Measurements from ENCODE around the gene SNORC. TPM values are rescaled to one million over a fixed set of nuclear protein-coding genes. Genes with fewer than 3 reads are reported as not detected.
"Not testable (repeated sequence)": the region's sequence is repeated elsewhere in the genome, so short reads cannot be mapped to it uniquely, and the experiment has no call there.

Gene SNORC
- total RNA-seq, 2 donors from 2014 or later: 35.0 to 38.2 TPM

DNA sequence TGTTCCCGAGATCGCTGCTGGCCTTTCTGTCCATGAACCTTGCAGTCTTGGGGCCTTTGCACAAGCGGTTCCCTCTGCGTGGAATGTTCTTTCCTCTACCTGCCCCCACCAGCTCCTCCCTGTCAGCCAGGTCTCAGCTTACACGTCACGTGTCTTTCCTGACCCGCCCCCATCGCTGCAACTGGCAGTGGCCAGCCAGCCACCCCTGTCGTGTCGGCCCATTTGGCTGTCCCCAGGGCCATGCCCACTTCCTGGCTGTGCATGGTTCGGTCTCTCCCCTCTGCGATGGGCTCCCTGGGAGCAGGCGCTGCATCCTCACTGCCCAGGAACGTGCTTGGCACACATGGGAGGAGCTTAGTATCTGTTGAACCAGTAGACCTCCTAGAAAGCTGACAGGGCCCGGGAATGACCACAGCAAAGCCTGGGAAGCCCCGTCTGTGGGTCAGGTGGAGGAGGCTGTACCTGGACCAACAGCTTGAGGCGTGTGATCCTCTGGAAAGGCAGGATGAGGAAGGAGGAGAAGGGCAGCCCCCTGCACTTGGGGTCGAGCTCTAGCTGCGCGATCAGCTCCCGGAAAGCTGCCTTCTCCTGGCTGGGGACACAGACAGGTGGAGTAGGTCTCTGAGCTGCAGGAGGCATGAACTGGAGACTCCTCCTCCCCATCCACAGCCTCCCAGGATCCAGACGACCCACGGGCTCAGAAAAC lies 21.0 kb downstream of the SNORC start:
- DNase-seq (no peak), ATAC-seq (no peak)
- intact Hi-C loops (cut with DNase I, micrococcal nuclease): no loop called here

DNA sequence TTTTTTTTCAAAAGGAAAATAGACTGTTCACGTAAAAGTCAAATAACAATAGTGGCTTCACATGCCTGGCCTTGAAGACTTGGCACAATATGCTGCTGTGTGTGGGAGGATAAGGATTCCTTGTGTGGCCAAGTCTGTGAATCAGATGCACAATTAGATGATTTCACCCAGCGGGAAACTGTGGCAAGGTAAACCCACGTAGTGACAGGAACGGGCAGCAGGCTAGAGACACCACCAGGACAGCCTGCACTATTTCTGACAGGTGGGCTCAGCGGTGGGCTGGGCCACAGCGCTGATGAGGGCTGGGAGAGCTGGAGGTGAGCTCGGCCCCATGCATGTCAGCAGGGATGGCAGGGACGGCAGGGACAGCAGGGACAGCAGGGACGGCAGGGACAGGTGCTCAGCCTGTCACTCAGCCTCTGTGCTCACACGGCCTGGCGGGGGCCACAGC lies 21.6 kb downstream of the SNORC start:
- intact Hi-C loops (cut with DNase I, micrococcal nuclease): no loop called here
- DNase-seq: no peak
- no peak for ATAC-seq

DNA sequence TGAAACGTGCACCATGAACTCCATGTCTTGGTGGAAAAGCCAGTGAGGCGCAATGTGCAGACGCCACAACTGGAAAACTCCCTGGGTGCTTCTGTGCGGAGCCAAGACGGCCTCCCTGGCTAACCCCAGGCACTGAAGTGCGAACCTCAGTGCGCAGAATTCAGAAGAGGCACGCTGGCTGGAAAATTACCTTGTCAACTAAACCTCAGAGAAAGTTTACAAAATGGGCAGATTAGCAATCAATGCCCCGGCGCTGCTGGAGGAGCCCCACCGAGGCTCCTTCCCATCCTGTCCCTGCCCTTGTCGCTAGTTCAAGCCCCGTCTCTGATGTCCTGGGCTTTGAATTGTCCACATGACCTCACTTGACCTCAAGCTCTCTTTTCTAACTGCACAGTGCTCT lies 22.2 kb downstream of the SNORC start:
- intact Hi-C loops (cut with DNase I, micrococcal nuclease): no loop called here
- DNase-seq (no peak), ATAC-seq (no peak)

DNA sequence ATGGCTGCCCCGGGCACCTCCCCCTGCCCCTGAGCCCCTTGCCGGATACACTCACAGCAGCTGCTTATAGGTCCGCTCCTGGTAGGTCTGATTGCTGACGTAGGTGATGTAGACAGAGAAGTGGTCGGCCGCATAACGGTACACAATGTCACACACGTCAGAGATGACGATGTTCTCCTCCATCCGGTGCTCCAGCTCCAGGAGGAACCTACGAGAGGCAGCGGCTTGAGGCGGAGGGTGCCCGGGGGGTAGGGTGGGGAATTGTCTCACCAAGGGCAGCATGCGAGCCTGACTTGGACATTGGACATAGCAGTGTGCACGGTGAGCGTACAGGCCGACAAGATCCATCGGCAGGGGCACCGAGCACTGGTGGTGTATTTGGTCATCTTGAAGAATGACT lies 22.8 kb downstream of the SNORC start:
- intact Hi-C loops (cut with DNase I, micrococcal nuclease): no loop called here
- DNase-seq (no peak), ATAC-seq (no peak)

DNA sequence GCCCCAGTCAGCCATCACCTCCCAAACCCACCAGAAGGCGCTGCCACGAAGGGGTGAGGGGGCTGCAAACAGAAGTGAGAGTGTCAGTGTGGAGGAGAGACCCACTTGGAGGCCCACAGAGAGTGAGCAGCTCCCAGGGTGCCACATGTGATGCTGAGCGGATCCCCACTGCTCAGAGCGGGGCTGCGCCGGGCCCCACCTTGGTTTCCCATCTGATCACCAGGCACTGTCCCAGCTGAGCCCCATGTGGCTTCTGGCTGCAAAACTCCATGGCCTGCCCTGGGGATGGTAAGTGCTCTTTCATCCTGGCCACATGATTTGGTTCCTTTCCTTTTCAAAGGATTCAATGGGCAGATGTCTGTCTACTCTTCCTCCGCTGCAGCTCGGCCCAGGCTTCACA lies 23.8 kb downstream of the SNORC start:
- no peak for ATAC-seq
- intact Hi-C loops (cut with DNase I, micrococcal nuclease): no loop called here
- no peak for DNase-seq

DNA sequence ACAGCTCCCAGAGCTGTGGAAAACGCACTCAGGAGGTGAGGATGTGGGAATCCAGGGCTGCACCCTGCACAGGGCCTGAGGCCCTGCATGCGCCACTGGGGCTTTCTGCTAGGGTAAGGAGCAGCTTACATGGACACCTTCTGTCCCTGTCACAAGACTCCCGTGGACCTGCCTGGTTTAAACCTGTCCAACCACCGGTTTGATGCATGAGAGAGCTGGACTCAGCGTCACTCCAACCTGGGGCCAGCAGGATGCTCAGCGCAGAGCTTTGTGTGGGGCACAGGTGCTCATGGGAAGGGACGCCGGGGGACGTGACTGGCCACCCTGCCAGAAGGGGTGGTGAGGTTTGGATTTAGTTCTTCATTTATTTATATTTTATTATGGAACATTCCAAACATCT lies 24.2 kb downstream of the SNORC start:
- no peak for ATAC-seq
- DNase-seq: no peak
- intact Hi-C loops (cut with DNase I, micrococcal nuclease): no loop called here

DNA sequence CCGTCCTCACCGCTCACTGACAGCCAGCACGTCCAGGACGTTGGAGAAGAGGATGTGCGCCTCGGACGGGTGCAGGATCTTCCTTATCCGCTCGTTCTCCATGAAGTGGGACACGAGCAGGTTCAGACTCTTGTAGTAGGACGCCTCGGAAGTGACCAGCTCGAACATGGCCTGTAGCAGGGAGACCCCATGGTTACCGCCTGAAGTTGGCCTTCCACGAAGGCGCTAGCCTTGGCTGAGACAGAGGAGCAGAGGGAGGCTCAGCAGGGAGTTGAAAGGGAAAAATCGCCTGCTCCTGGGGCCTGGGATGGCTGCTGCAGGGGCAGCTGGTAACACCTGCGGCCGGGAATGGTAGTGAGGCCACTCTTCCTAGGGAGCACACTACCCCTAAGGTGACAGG lies 24.7 kb downstream of the SNORC start:
- no peak for DNase-seq

DNA sequence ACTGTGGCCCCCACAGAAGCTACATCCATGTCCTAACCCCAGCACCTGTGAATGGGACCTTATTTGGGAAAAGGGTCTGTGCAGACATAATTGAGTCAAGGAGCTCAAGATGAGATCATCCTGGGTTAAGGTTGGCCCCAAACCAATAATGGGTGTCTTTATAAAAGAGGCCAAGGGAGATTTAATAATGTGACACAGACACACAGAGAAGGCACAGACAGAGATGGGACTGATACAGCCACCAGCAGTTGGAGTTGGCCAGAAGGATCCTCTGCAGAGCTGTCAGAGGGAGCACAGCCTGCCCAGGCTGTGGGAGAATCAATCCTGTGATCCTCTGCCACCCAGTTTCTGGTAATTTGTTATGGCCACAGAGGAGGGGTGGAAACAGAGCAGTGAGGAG lies 26.0 kb downstream of the SNORC start:
- DNase-seq: no peak
- ATAC-seq: no peak

More for the DNA sequence above, 24.7 kb downstream of the SNORC start:
- no peak for ATAC-seq
- intact Hi-C loops (cut with DNase I, micrococcal nuclease): no loop called here

DNA sequence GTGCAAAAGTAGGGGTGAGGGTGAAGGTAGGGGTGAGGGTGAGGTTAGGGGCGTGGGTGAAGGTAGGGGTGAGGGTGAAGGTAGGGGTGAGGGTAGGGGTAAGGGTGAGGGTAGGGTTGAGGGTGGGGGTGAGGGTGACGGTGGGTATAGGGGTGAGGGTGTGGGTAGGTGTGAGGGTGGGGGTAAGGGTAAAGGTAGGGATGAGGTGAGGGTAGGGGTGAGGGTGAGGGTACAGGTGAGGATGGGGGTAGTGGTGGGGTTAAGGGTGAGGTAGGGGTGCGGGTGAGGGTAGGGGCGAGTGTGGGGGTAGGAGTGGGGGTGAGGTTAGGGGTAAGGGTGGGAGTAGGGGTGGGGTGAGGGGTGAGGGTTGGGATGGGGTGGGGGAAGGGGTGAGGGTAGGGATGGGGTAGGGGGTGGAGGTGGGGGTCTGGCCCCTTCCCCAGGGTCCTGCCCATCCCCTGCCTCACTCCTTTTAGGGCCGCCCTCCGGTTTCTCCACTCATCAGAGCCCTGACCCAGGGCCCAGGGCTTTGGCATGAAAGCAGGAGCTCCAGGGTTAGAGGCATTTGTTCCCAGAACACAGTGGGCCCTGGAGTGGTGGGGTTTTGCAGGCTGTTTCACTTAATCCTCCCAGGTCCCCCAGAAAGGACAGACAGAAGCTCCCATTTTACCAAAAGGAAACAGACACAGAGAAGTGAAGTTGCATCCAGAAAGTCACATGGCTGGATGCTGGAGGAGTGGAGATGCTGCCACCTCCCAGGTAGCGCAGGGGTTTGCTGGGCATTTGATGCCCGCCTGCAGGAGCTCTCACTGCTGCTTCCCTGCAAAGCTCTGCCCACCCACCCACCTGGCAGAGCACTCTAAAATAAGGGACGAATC lies 26.9 kb downstream of the SNORC start:
- intact Hi-C loops (cut with DNase I, micrococcal nuclease): no loop called here
- DNase-seq: no peak
- no peak for ATAC-seq

More for the DNA sequence above, 26.0 kb downstream of the SNORC start:
- intact Hi-C loops (cut with DNase I, micrococcal nuclease): no loop called here

DNA sequence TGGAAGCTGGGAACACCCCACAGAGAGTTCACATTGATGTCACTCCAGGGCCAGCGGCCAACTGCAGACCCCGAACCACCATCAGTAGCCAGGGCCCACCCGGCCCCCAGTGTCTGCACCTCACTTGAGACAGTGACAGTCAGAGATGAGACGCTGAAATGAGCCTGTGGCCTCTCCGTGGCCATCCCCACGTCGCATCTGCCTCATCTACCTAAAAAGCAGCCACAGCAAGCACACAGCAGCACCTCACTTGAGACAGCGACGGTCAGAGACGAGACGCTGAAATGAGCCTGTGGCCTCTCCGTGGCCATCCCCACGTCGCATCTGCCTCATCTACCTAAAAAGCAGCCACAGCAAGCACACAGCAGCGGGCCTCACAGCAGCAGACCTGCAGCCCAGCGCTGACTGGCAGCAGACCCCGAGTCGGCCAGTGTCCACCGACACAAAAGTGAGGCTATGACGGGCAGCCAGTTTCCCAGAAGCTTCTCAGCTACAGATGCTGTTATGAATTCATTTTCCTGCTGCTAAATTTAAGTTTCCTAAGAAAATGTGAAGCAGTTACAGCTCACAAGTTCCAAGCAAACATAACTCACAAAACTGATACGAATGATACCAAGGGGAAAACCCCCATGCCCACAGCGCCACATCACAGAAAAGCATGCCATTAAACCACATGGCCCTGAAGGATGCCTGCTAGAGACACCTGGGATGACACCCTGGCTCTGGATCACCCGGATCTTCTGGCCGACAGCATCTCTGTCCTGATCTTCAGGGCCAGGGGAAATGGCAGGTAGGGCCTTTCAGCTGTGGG lies 27.7 kb downstream of the SNORC start:
- intact Hi-C loops (cut with DNase I, micrococcal nuclease): no loop called here
- DNase-seq: no peak
- no peak for ATAC-seq

DNA sequence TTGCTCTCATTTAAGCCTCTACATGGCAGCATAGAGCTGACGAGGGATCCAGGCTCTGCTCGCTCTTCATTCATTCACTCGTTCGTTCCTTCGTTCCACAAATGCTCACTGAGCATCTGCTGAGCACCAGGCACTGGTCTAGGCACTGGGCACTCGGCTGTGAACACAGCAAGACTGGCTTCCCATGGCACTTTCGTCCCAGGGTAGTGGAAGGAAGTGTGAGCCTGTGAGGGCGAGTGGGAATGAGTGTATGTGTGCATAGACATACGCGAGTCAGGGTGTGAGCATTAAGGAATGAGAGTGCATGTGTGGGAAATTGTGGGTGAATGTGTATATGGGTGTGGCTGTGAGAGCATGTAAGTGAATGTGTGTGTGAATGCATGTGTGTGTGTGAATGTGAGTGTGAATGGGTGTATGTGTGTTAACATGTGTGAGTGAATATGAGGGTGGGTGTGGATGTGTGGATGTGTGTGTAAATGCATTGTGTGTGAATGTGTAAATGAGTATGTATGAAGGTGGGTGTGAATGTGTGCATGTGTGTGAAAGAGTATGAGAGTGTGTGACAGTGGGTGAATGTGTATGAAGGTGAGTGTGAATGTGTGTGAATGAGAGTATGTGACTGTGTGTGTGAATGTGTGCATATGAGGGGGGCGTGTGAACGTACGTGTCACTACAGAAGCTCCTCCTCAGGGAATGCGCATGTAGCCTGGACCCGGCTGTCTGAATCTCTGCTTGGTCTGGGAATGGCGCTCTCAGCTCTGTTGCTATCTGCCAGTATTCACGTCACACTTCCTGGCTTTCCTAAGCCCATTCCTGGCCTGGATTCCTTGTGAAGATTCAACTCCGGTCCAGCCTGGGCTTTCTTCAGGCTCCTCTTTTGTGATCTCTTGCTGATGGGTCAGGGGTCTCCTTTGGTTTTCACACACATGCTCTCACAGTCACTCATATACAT lies 28.8 kb downstream of the SNORC start:
- DNase-seq: no peak
- intact Hi-C loops (cut with DNase I, micrococcal nuclease): no loop called here
- ATAC-seq: no peak

DNA sequence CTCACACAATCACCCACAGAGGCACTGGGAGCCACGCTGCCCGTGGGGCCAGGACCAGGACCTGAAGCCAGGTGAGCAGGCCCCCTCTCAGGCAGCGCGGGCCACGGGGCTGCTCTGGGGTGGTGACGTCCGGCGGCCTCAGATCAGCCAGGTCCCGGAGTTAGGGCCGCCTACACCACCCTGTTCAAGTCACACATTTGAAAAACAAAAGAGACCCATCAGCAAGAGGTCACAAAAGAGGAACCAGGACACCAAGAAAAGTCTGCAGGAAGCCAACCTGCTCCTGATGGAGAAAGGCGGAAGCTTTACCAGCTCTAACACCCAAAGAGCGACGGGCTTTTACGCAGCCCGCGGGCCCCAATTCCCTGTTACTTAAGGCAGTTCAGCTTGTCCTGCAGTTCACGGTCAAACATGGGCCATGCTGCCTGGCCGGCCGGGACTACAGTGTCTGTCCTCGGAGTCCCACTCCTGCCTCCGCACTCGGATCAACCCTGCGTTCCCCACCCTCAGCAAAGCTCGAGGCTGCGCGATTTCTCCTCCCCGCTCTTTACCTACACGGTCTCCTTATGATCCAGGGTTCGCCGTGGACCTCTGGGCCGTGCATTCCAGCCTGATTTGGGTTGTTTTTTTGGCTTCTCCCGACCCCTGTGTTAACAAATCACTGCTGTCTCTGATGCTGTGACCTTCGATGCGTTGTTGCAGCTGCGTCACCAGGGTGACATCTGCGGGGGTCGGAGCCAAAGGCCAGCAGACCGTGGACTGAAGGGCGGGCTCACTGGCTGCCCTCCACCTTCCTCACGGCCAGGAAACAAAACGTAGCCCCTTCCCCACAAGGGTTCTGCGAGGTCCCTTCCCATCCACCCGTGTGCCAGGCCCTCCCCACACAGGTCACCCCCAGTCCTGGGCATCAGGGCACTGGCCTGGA lies 31.0 kb downstream of the SNORC start:
- ATAC-seq (no peak), DNase-seq (no peak)
- intact Hi-C loops (cut with DNase I, micrococcal nuclease): no loop called here

DNA sequence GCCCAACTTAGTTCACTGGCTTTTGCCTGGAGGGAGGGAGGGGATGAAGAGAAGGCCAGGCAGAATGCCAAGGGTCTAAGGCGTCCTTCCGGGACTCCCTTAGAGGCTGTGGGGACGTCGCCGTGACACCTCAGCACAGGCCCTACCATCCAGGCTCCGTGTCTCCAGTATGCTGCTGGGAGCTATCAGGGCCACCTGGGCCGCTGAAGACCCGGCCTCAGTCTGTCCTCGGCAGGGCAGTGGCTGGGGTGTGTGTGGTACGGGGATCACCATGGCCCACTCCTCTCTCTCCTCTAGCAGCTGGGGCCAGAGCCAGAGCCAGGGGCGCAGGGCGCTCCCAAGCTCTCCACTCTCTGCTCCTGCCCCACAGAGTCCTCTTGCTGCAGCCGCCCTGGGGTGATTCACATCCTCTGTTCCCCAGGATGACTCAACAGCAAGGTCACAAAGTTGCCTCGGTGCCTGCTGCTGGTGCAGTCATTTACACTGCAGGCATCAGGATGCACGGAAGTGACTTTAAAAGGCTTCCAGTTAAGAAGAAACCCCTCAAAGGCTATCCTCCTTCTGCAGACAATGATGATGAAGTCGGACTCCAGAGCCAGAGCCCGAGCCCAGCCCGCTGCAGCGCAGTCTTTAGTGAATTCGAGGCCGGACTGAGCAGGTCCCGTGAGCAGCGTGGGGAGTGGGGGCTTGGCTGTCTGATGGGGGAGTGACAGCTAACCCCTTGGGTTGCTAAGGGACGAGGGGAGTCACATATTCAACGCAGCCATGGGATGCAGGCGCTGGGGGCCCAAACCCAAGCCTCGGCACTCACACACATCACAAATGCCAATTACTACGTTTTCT lies 31.9 kb downstream of the SNORC start:
- DNase-seq (no peak), ATAC-seq (no peak)
- intact Hi-C loops (cut with DNase I, micrococcal nuclease): no loop called here

DNA sequence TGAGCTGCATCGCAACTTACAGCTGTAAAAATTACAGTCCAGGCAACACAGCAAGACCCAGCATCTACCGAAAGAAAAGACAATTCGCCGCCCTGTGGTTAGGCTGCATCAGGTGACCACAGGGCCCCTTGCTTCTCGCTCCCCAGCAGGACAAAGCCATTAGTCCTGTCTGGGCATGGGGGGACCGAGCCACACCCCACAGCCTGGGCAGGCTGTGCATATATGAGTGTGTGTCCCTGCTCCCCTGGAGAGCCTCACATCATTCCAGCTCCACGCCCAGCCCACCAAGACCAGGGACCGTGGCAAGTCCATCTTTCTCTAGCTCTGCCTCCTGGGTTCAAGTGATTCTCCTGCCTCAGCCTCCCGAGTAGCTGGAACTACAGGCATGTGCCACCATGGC lies 33.9 kb downstream of the SNORC start:
- intact Hi-C loops (cut with DNase I, micrococcal nuclease): no loop called here
- DNase-seq (no peak), ATAC-seq (no peak)

DNA sequence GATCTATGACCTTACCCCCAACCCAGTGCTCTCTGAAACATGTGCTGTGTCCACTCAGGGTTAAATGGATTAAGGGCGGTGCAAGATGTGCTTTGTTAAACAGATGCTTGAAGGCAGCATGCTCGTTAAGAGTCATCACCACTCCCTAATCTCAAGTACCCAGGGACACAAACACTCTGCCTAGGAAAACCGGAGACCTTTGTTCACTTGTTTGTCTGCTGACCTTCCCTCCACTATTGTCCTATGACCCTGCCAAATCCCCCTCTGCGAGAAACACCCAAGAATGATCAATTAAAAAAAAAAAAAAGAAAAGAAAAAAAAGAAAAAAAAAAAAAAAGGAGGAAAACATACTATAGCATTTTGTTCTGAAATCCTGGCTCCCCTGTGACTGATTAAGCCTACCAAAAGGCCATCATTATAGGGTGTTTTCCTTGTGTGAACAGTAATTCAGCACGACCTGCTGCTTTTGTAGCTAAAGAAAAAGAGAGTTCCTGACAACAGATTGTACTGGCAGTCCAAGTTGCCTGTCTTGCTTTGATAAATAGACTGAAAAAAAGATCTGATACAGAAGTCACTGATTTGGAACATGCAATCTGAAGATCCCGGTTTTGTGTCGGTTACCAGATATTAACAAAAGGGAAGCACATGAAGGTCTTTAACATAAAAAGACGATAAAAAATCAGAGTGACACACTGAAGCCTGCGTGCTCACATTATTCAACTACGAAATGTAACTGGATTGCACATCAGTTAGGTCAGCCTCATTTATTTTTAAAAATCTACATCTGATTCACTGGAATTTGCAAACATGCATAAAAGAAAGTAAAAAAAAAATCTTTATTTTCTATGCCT lies 37.0 kb downstream of the SNORC start:
- DNase-seq; ATAC-seq; intact Hi-C loops (cut with DNase I, micrococcal nuclease): not testable (repeated sequence)

DNA sequence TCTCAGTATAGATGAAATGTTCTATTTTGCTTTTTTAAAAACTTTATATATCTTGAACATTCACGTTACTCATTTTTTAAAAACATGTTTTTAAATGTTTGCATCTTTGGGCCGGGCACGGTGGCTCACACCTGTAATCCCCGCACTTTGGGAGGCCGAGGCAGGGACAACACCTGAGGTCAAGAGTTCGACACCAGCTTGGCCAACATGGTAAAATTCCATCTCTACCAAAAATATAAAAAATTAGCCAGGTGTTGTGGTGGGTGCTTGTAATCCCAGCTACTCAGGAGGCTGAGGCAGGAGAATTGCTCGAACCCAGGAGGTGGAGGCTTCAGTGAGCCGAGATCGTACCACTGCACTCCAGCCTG lies 37.6 kb downstream of the SNORC start:
- DNase-seq; intact Hi-C loops (cut with DNase I, micrococcal nuclease); ATAC-seq: not testable (repeated sequence)

Data from left colon (tissue), 2 donors.